ENCODE results near the gene NPHS1. TPM values are rescaled to one million over a fixed set of nuclear protein-coding genes. Genes with fewer than 3 reads are reported as not detected.

NPHS1 gene
- total RNA-seq, 4 donors from 2014 or later, result not detected

- no peak for TF ChIP-seq EP300 (IDR thresholded peaks at IDR 0.05)
- WGBS, result 54% methylated on average over 3 of the region's 6 CpGs
- no peaks in the 10 kb centered on the region for H3K9me3 ChIP-seq
- H3K4me3 ChIP-seq, result no peak overlapping the region
- no peak for DNase-seq (ENCODE audit: extremely low spot score)
- H3K27ac ChIP-seq (replicated peaks in 1 of 4), result no peak overlapping the region
- no peaks in the 10 kb centered on the region for H3K36me3 ChIP-seq
- intact Hi-C loops (cut with DNase I), result no loop called here
- no peaks in the 10 kb centered on the region for H3K4me1 ChIP-seq
- H3K27me3 ChIP-seq, result peaks cover 0 to 69% (median 3%) of the 10 kb centered on the region in 4 donors
Measured at GRCh38 chr19:35816262-35816661, 36.0 kb downstream of the NPHS1 start.

GRCh38 chr19:35813043-35813890 lies 39.0 kb downstream of the NPHS1 start:
- Histone ChIP-seq H3K27ac (replicated peaks in 1 of 4) (no peak overlapping the region), H3K36me3 (no peaks in the 10 kb centered on the region), H3K27me3 (peaks cover 0 to 75% (median under 1%) of the 10 kb centered on the region in 4 donors), H3K4me3 (no peak overlapping the region), H3K9me3 (no peaks in the 10 kb centered on the region), H3K4me1 (no peaks in the 10 kb centered on the region)
- WGBS, result 72% methylated on average over 11 of the region's 11 CpGs
- intact Hi-C loops (cut with DNase I), result no loop called here
- TF ChIP-seq EP300 (IDR thresholded peaks at IDR 0.05), result no peak
- no peak for TF ChIP-seq POLR2A (IDR thresholded peaks at IDR 0.05; ENCODE audit: low read depth)
- no peak for TF ChIP-seq POLR2AphosphoS5 (IDR thresholded peaks at IDR 0.05)
- TF ChIP-seq CTCF (IDR thresholded peaks at IDR 0.05), result no peak
- no peak for DNase-seq (ENCODE audit: extremely low spot score)

GRCh38 chr19:35812220-35813042 lies 39.9 kb downstream of the NPHS1 start, which contains the start of gene PRODH2:
Gene PRODH2 (minus strand): TSS chr19:35812845. CDS start chr19:35812805, 40 bp downstream.
- Histone ChIP-seq H3K36me3 (no peaks in the 10 kb centered on the region), H3K9me3 (no peaks in the 10 kb centered on the region), H3K27ac (replicated peaks in 1 of 4) (no peak within 1 kb of the TSS), H3K27me3 (peaks cover 0 to 76% (median 0%) of the 10 kb centered on the region in 4 donors), H3K4me3 (no peak within 1 kb of the TSS), H3K4me1 (no peaks in the 10 kb centered on the region)
- intact Hi-C loops (cut with DNase I), result no loop called here
- no peak for TF ChIP-seq CTCF (IDR thresholded peaks at IDR 0.05)
- no peak for TF ChIP-seq EP300 (IDR thresholded peaks at IDR 0.05)
- TF ChIP-seq POLR2AphosphoS5 (IDR thresholded peaks at IDR 0.05), result no peak
- no peak for TF ChIP-seq POLR2A (IDR thresholded peaks at IDR 0.05; ENCODE audit: low read depth)
- 72% methylated on average over 15 of the region's 26 CpGs for WGBS
- no peak for DNase-seq (ENCODE audit: extremely low spot score)

- H3K4me3 ChIP-seq, result no peak overlapping the region
- H3K27ac ChIP-seq (replicated peaks in 1 of 4), result no peak overlapping the region
- TF ChIP-seq CTCF (IDR thresholded peaks at IDR 0.05), result no peak
- TF ChIP-seq POLR2AphosphoS5 (IDR thresholded peaks at IDR 0.05), result no peak
- TF ChIP-seq POLR2A (IDR thresholded peaks at IDR 0.05; ENCODE audit: low read depth), result no peak
- no peak for TF ChIP-seq EP300 (IDR thresholded peaks at IDR 0.05)
- no peaks in the 10 kb centered on the region for H3K4me1 ChIP-seq
- intact Hi-C loops (cut with DNase I), result no loop called here
- DNase-seq (ENCODE audit: extremely low spot score), result no peak
- peaks cover 0 to 74% (median 0%) of the 10 kb centered on the region in 4 donors for H3K27me3 ChIP-seq
- 73% methylated on average over 17 of the region's 18 CpGs for WGBS
- H3K36me3 ChIP-seq, result no peaks in the 10 kb centered on the region
- H3K9me3 ChIP-seq, result no peaks in the 10 kb centered on the region
Measured at GRCh38 chr19:35811317-35812219, 40.7 kb downstream of the NPHS1 start.
